Endothelial cell of umbilical vein (primary cell): Measurements from ENCODE around the gene SSR1. TPM values are rescaled to one million over a fixed set of nuclear protein-coding genes. Genes with fewer than 3 reads are reported as not detected.

Experiments used
- BruUV-seq: library from RNA; stranded (reverse); fragments of 400-500 nt; replicated peaks from 2 replicates; lab custom pipeline; 2021; lab: Mats Ljungman, UMichigan
- CTCF ChIA-PET: fragments of 300-600, 350-600 bp; sonication (Branson Sonifier 250); formaldehyde crosslinking; loops from one replicate; lab custom pipeline; 2021; ENCODE audit warnings: antibody characterized with exemption, inconsistent platforms; lab: Charles Lee
- POLR2A ChIA-PET: fragments of 300-600, 350-600 bp; sonication (Branson Sonifier 250); formaldehyde crosslinking; loops from one replicate; lab custom pipeline; 2021; ENCODE audit warnings: antibody characterized with exemption, inconsistent platforms; lab: Charles Lee
- DNase-seq: peaks from one replicate; pipeline ENCODE4 v3.0.0-alpha.2; 2011; ENCODE audit warnings: low read depth, low spot score
- FAIRE-seq: peaks from 2 replicates; lab custom pipeline; 2011; peaks lifted over from hg19 to GRCh38; lab: Jason Lieb, UNC
- H2AFZ ChIP-seq: 2 replicates; pipeline ENCODE4 v1.6.0; 2012; ENCODE audit warnings: low read depth, low read length, control low read depth, inconsistent platforms
- H3K27ac ChIP-seq: 2 replicates; pipeline ENCODE4 v1.5.1; 2011; ENCODE audit warnings: low read depth, mild to moderate bottlenecking, control low read depth, low read length, moderate library complexity; ENCODE audit not compliant: insufficient read depth
- H3K27me3 ChIP-seq, 2 experiments: 2 replicates each; pipeline versions ENCODE4 v1.6.0 to v1.6.1; 2011; ENCODE audit warnings: low read length in 2 of 2, mixed read lengths in 1 of 2; ENCODE audit not compliant: control insufficient read depth in 2 of 2, insufficient read depth in 2 of 2
- H3K36me3 ChIP-seq, 2 experiments: 2 replicates in 1 of 2; 3 replicates in 1 of 2; pipeline ENCODE4 v1.5.1; 2011; ENCODE audit warnings: low read length in 2 of 2, mild to moderate bottlenecking in 1 of 2, moderate library complexity in 1 of 2; ENCODE audit not compliant: control insufficient read depth in 2 of 2, insufficient read depth in 2 of 2; ENCODE audit errors: extremely low read depth in 1 of 2
- H3K4me1 ChIP-seq: 3 replicates; pipeline ENCODE4 v1.5.1; 2011; ENCODE audit warnings: mild to moderate bottlenecking, low read length; ENCODE audit not compliant: control insufficient read depth, insufficient read depth; ENCODE audit errors: extremely low read depth
- H3K4me2 ChIP-seq: 2 replicates; pipeline ENCODE4 v1.6.1; 2011; ENCODE audit warnings: low read length, control low read depth, mixed read lengths; ENCODE audit not compliant: insufficient read depth
- H3K4me3 ChIP-seq, 3 experiments: fragments of 200-600 bp in 1 of 3; sonication (generic), shearing (Covaris generic) in 1 of 3; replicated peaks in 1 of 3; 2 replicates each; pipeline ENCODE4 v1.5.1; 2011 to 2016; ENCODE audit warnings: control low read depth in 3 of 3, low read length in 3 of 3, mild to moderate bottlenecking in 2 of 3, inconsistent platforms in 1 of 3, low read depth in 1 of 3, moderate library complexity in 1 of 3; ENCODE audit not compliant: insufficient read depth in 1 of 3
- H3K79me2 ChIP-seq: 2 replicates; pipeline ENCODE4 v1.6.0; 2012; ENCODE audit warnings: low read length, inconsistent platforms; ENCODE audit not compliant: control insufficient read depth, insufficient read depth
- H3K9ac ChIP-seq: replicated peaks from 2 replicates; pipeline ENCODE3; 2011; ENCODE audit warnings: low read length, control low read depth; ENCODE audit not compliant: insufficient read depth; ENCODE audit errors: extremely low read depth
- H3K9me1 ChIP-seq: replicated peaks from 3 replicates; pipeline ENCODE4 v1.6.0; 2011; ENCODE audit warnings: mild to moderate bottlenecking, low read length; ENCODE audit not compliant: control insufficient read depth, insufficient read depth; ENCODE audit errors: extremely low read depth
- H3K9me3 ChIP-seq: replicated peaks from 2 replicates; pipeline ENCODE4 v1.5.1; 2012; ENCODE audit warnings: low read length, inconsistent platforms; ENCODE audit not compliant: control insufficient read depth, insufficient read depth
- H4K20me1 ChIP-seq: replicated peaks from 2 replicates; pipeline ENCODE3; 2011; ENCODE audit warnings: mild to moderate bottlenecking, low read length; ENCODE audit not compliant: control insufficient read depth, insufficient read depth; ENCODE audit errors: extremely low read depth
- CTCF ChIP-seq, 2 donors: IDR thresholded peaks; 1 replicate in 1 of 2; 2 replicates in 1 of 2; pipeline ENCODE4 v1.5.1; 2011; ENCODE audit warnings: low read length in 2 of 2, mild to moderate bottlenecking in 2 of 2, moderate library complexity in 2 of 2, control low read depth in 1 of 2, inconsistent platforms in 1 of 2, low read depth in 1 of 2; ENCODE audit not compliant: insufficient read depth in 1 of 2; ENCODE audit errors: extremely low read depth in 1 of 2
- GATA2 ChIP-seq: IDR thresholded peaks from 2 replicates; pipeline ENCODE4 v1.7.0; 2011; ENCODE audit warnings: low read depth, mild to moderate bottlenecking, moderate library complexity, mixed read lengths, low read length; ENCODE audit not compliant: insufficient read length, insufficient read depth
- POLR2A ChIP-seq: IDR thresholded peaks from 2 replicates; pipeline ENCODE4 v1.6.1; 2012; ENCODE audit warnings: low read depth, mild to moderate bottlenecking, control low read depth, low read length
- POLR2AphosphoS5 ChIP-seq: IDR thresholded peaks from 2 replicates; pipeline ENCODE4 v1.6.1; 2012; ENCODE audit warnings: low read depth, mild to moderate bottlenecking, control low read depth, low read length, moderate library complexity; ENCODE audit not compliant: insufficient read depth
- dilution Hi-C: fragments of 300-500 bp; cut with MboI; formaldehyde crosslinking; loops from one replicate; pipeline ENCODE4 v1.15.0; 2019; ENCODE audit warnings: low sequenced_read_pairs; ENCODE audit not compliant: extremely low pct_ligation_motif_present
- intact Hi-C: fragments of 100-400 bp; cut with micrococcal nuclease; formaldehyde crosslinking; loops from one replicate; pipeline ENCODE4 v1.10.0; 2022
- polyA plus RNA-seq, 4 experiments: library from polyadenylated mRNA; depleted of rRNA in 3 of 4; stranded (reverse) in 3 of 4; unstranded in 1 of 4; fragments of >200 nt; gene quantifications; 2 replicates each; pipeline versions ENCODE4 v1.2.1 to v1.2.3, GENCODE V29; 2011 to 2012; ENCODE audit warnings: missing spikeins in 1 of 4
- total RNA-seq: library from RNA; stranded (reverse); gene quantifications from 2 replicates; pipeline ENCODE4 v1.2.3, GENCODE V29; 2021

Gene SSR1
- total and polyA plus RNA-seq, 2 donors (not counting 3 experiments of a cell fraction or from before 2014, with no cell fraction given), result 70.7 to 187 TPM

- Histone ChIP-seq H3K4me2 (peak overlapping the region; percentile 57), H3K36me3 (no peaks in the 10 kb centered on the region), H3K27ac (no peak overlapping the region), H2AFZ (peak overlapping the region; percentile 51), H3K9ac (peak overlapping the region; percentile 39), H4K20me1 (no peaks in the 10 kb centered on the region), H3K9me3 (no peaks in the 10 kb centered on the region), H3K27me3 (no peaks in the 10 kb centered on the region), H3K9me1 (no peaks in the 10 kb centered on the region), H3K4me1 (peaks cover 7% of the 10 kb centered on the region), H3K4me3 (peak overlapping the region; percentile 8 to 51 (median 33)), H3K79me2 (no peaks in the 10 kb centered on the region)
- POLR2A ChIA-PET, result no interaction called here
- FAIRE-seq, result peak; percentile 97
- dilution Hi-C loops, result no loop called here
- DNase-seq, result peak; percentile 86
- no TSS peak for BruUV-seq
- CTCF ChIA-PET, result interaction anchor here (0.8 to 2.1 kb wide), 3 partner anchors 14 to 565 kb away, joined by 3 to 15 read pairs (median 5); no protein-coding TSS in a partner anchor
- peak; percentile 86 for TF ChIP-seq POLR2A
- TF ChIP-seq POLR2AphosphoS5, result peak; percentile 75
- no peak for TF ChIP-seq CTCF (IDR thresholded peaks at IDR 0.05; ENCODE audit: extremely low read depth in 1 of 2, insufficient read depth in 1 of 2, low read depth in 1 of 2, low read length in 2 of 2)
- TF ChIP-seq GATA2, result no peak
- intact Hi-C loops, result no loop called here
Observed at GRCh38 chr6:7261032-7261841, 51.8 kb downstream of the SSR1 start.
